GM12873 (cell line): ENCODE results near the gene ZNRF1.

Experiments used
- CTCF ChIP-seq: IDR thresholded peaks from 2 replicates; pipeline ENCODE4 v1.5.1; 2012; ENCODE audit warnings: low read depth, mild to moderate bottlenecking, moderate library complexity, low read length, control low read depth; ENCODE audit not compliant: insufficient read depth; ENCODE audit errors: missing control alignments

Gene ZNRF1

GRCh38 chr16:75151798-75152197 lies 153.0 kb downstream of the ZNRF1 start:
- TF ChIP-seq CTCF: no peak

DNA sequence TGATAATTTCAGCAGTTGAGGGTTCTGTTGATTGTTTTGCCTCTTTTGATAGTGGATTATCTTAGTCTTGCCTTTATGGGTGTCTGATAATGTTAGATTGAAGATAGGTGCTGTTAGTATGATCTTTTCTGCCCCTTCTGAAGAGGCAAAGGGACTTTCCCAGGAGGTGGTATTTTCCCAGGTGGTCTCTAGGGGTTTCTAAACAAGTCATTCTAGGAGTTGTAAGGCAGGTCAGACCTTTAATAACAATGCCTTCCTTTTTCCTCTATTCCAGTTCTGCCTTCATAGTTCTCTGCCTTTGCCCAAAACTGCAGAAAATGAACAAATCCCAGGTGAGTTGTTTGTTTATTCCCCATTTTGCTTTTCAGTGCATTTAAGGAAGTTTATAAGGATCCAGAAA lies 153.8 kb downstream of the ZNRF1 start:
- TF ChIP-seq CTCF: no peak

DNA sequence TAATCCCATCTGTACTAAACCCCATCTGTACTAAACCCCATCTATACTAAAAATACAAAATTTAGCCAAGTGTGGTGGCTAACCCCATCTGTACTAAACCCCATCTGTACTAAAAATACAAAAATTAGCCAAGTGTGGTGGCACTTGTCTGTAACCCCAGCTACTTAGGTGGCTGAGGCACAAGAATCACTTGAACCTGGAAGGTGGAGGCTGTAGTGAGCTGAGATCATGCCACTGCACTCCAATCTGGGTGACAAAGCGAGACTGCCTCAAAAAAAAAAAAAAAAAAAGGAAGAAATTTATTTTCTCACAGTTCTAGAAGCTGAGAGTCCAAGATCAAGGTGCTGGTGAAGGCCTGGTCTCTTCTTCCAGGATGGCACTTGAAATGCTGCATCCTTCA lies 161.6 kb downstream of the ZNRF1 start:
- TF ChIP-seq CTCF: no peak
